SK-N-SH (cell line): ENCODE data around the gene TFPI. TPM values are rescaled to one million over a fixed set of nuclear protein-coding genes. Genes with fewer than 3 reads are reported as not detected.
A peak's percentile ranks its signal among the peaks of the same experiment; 100 is the strongest.

Source experiments
- CTCF ChIA-PET: fragments of 300-600, 350-600 bp; formaldehyde crosslinking; extraction: SDS; loops from one replicate; lab custom pipeline; 2021; lab: Yijun Ruan, JAX
- POLR2A ChIA-PET: fragments of 350-600 bp; sonication (Branson Sonifier 250); formaldehyde crosslinking; extraction: SDS; loops from one replicate; lab custom pipeline; 2020; ENCODE audit warnings: antibody characterized with exemption, inconsistent platforms; lab: Yijun Ruan, JAX
- DNase-seq: peaks from one replicate; pipeline ENCODE4 v3.0.0; 2012
- H2AFZ ChIP-seq: fragments of 200-600 bp; sonication (generic); 2 replicates; pipeline ENCODE4 v1.8.1; 2016; ENCODE audit warnings: antibody characterized with exemption, mild to moderate bottlenecking, low read depth
- H3F3A ChIP-seq: fragments of 200-600 bp; sonication (generic); replicated peaks from 2 replicates; pipeline ENCODE3; 2016; ENCODE audit warnings: antibody characterized with exemption, mild to moderate bottlenecking; ENCODE audit not compliant: insufficient read depth
- H3K27ac ChIP-seq, 2 experiments: fragments of 200-500 bp in 1 of 2; fragments of 200-600 bp in 1 of 2; sonication (Bioruptor generic) in 1 of 2; sonication (generic), shearing (Covaris generic) in 1 of 2; 2 replicates each; pipeline versions ENCODE4 v1.5.1 to v1.6.1; 2014 to 2016; ENCODE audit warnings: low read depth in 2 of 2, inconsistent platforms in 1 of 2, low read length in 1 of 2, mild to moderate bottlenecking in 1 of 2, mixed read lengths in 1 of 2
- H3K27me3 ChIP-seq: fragments of 200-600 bp; sonication (generic), shearing (Covaris generic); 2 replicates; pipeline ENCODE4 v1.6.1; 2016; ENCODE audit warnings: mixed run types; ENCODE audit not compliant: insufficient read depth
- H3K36me3 ChIP-seq, 2 experiments: fragments of 200-500 bp in 1 of 2; fragments of 200-600 bp in 1 of 2; sonication (Bioruptor generic) in 1 of 2; sonication (generic) in 1 of 2; replicated peaks in 1 of 2; 2 replicates each; pipeline versions ENCODE3 to v1.5.1; 2014 to 2016; ENCODE audit warnings: low read length in 1 of 2, mild to moderate bottlenecking in 1 of 2; ENCODE audit not compliant: insufficient read depth in 2 of 2, control insufficient read depth in 1 of 2
- H3K4me1 ChIP-seq, 2 experiments: fragments of 200-500 bp in 1 of 2; fragments of 200-600 bp in 1 of 2; sonication (Bioruptor generic) in 1 of 2; sonication (generic), shearing (Covaris generic) in 1 of 2; 2 replicates each; pipeline versions ENCODE4 v1.5.1 to v1.6.1; 2014 to 2016; ENCODE audit warnings: low read depth in 1 of 2, low read length in 1 of 2, mixed run types in 1 of 2; ENCODE audit not compliant: insufficient read depth in 2 of 2, control insufficient read depth in 1 of 2
- H3K4me2 ChIP-seq: fragments of 200-600 bp; sonication (generic), shearing (Covaris generic); 2 replicates; pipeline ENCODE4 v1.6.1; 2017; ENCODE audit warnings: mixed run types
- H3K4me3 ChIP-seq, 2 experiments: fragments of 200-500 bp in 1 of 2; fragments of 200-600 bp in 1 of 2; sonication (Bioruptor generic) in 1 of 2; sonication (generic), shearing (Covaris generic) in 1 of 2; 2 replicates each; pipeline versions ENCODE4 v1.5.1 to v1.8.1; 2014 to 2016; ENCODE audit warnings: low read depth in 2 of 2, inconsistent platforms in 1 of 2, low read length in 1 of 2, mild to moderate bottlenecking in 1 of 2, mixed read lengths in 1 of 2, moderate library complexity in 1 of 2
- H3K79me2 ChIP-seq: fragments of 200-600 bp; sonication (generic); 2 replicates; pipeline ENCODE4 v1.8.1; 2017; ENCODE audit warnings: mild to moderate bottlenecking; ENCODE audit not compliant: insufficient read depth
- H3K9ac ChIP-seq: fragments of 200-600 bp; sonication (generic); 2 replicates; pipeline ENCODE4 v1.6.1; 2017; ENCODE audit warnings: mixed run types
- H3K9me2 ChIP-seq: fragments of 200-600 bp; sonication (generic); 2 replicates; pipeline ENCODE4 v1.6.1; 2017; ENCODE audit warnings: mixed run types
- H3K9me3 ChIP-seq: fragments of 200-600 bp; sonication (generic); 2 replicates; pipeline ENCODE4 v1.6.1; 2017; ENCODE audit warnings: mixed run types, mild to moderate bottlenecking, moderate library complexity
- H4K20me1 ChIP-seq: fragments of 200-600 bp; sonication (generic); 2 replicates; pipeline ENCODE4 v1.6.1; 2017; ENCODE audit warnings: mild to moderate bottlenecking, mixed run types; ENCODE audit not compliant: insufficient read depth
- CHD2 ChIP-seq: fragments of 150-350 bp; IDR thresholded peaks from 2 replicates; pipeline ENCODE4 v1.6.1; 2018; ENCODE audit warnings: low read length; ENCODE audit not compliant: partially characterized antibody
- ELF1 ChIP-seq: IDR thresholded peaks from 2 replicates; pipeline ENCODE4 v1.4.0; 2012
- EP300 ChIP-seq, 2 experiments: IDR thresholded peaks; 2 replicates each; pipeline versions ENCODE4 v1.4.0 to v1.6.1; 2012; ENCODE audit warnings: borderline replicate concordance in 1 of 2, low read depth in 1 of 2, low read length in 1 of 2
- EZH2phosphoT487 ChIP-seq: fragments of 200-600 bp; sonication (generic); IDR thresholded peaks from 2 replicates; pipeline ENCODE4 v1.6.1; 2017; ENCODE audit warnings: low read depth, mixed run types, mild to moderate bottlenecking, antibody characterized with exemption, moderate library complexity, borderline replicate concordance
- FOXJ3 ChIP-seq: sonication (generic); formaldehyde crosslinking; IDR thresholded peaks from 2 replicates; pipeline ENCODE4 v1.5.1; 2020; ENCODE audit warnings: mild to moderate bottlenecking, missing genetic modification reagents
- FOXM1 ChIP-seq: IDR thresholded peaks from 2 replicates; pipeline ENCODE4 v1.4.0; 2012; ENCODE audit warnings: low read depth, mild to moderate bottlenecking
- IRF3 ChIP-seq: fragments of 150-350 bp; IDR thresholded peaks from 2 replicates; pipeline ENCODE4 v1.6.1; 2016; ENCODE audit warnings: mild to moderate bottlenecking, low read depth, low read length
- JUND ChIP-seq: IDR thresholded peaks from 2 replicates; pipeline ENCODE4 v1.4.0; 2012
- MAX ChIP-seq: IDR thresholded peaks from 2 replicates; pipeline ENCODE4 v1.4.0; 2012; ENCODE audit warnings: low read depth
- MEF2A ChIP-seq: IDR thresholded peaks from 2 replicates; pipeline ENCODE4 v1.4.0; 2012; ENCODE audit warnings: low read depth, borderline replicate concordance
- NRF1 ChIP-seq: IDR thresholded peaks from 2 replicates; pipeline ENCODE4 v1.6.1; 2012; ENCODE audit warnings: low read depth, mild to moderate bottlenecking, low read length
- POLR2AphosphoS5 ChIP-seq: IDR thresholded peaks from 2 replicates; pipeline ENCODE4 v1.6.1; 2012; ENCODE audit warnings: low read depth, low read length
- RXRA ChIP-seq: IDR thresholded peaks from 2 replicates; pipeline ENCODE4 v1.4.0; 2012; ENCODE audit warnings: low read depth, mild to moderate bottlenecking, borderline replicate concordance
- SIN3A ChIP-seq: IDR thresholded peaks from 2 replicates; pipeline ENCODE4 v1.6.1; 2012; ENCODE audit warnings: low read depth, mild to moderate bottlenecking, low read length, moderate library complexity, borderline replicate concordance
- SMC3 ChIP-seq: IDR thresholded peaks from 2 replicates; pipeline ENCODE4 v1.6.1; 2012; ENCODE audit warnings: low read depth, low read length, improper control_type of control experiment
- TAF1 ChIP-seq: IDR thresholded peaks from 2 replicates; pipeline ENCODE4 v1.6.1; 2012; ENCODE audit warnings: low read depth, mild to moderate bottlenecking, low read length, moderate library complexity, borderline replicate concordance
- TEAD4 ChIP-seq: IDR thresholded peaks from 2 replicates; pipeline ENCODE4 v1.4.0; 2012; ENCODE audit warnings: mild to moderate bottlenecking, borderline replicate concordance; ENCODE audit not compliant: insufficient read depth
- USF1 ChIP-seq: IDR thresholded peaks from 2 replicates; pipeline ENCODE4 v1.4.0; 2012; ENCODE audit warnings: low read depth, borderline replicate concordance
- YY1 ChIP-seq: IDR thresholded peaks from 2 replicates; pipeline ENCODE4 v1.4.0; 2012; ENCODE audit warnings: low read depth, mild to moderate bottlenecking
- WGBS: methylation state at CpG from one replicate; pipeline ENCODE4 v1.1.6; 2017; ENCODE audit warnings: low lambda C conversion rate; 5-methylcytosine and 5-hydroxymethylcytosine counted together
- polyA plus RNA-seq, 3 experiments: library from polyadenylated mRNA; depleted of rRNA; stranded (reverse); fragments of >200 nt; gene quantifications; 2 replicates each; pipeline ENCODE4 v1.2.3, GENCODE V29; 2012
- TF ChIP-seq, protein P1 (sequence below): IDR thresholded peaks from 2 replicates; pipeline ENCODE4 v1.4.0; 2012; ENCODE audit warnings: low read depth, borderline replicate concordance

Gene TFPI
- polyA plus RNA-seq, 1 of the 3 experiments (the other 2 are of a cell fraction) = 2.1 TPM

- CTCF ChIA-PET = interaction anchor here (1.0 to 1.6 kb wide), 2 partner anchors 39 to 42 kb away, joined by 3 to 4 read pairs; no protein-coding TSS in a partner anchor
- H3K4me3 ChIP-seq = no peak overlapping the region
- no peak for DNase-seq
Observed at GRCh38 chr2:187542123-187542522, 12.1 kb downstream of the TFPI start.

More at GRCh38 chr2:187542123-187542522, 12.1 kb downstream of the TFPI start:
- WGBS = 85% methylated on average over 2 of the region's 2 CpGs
- H3K4me1 ChIP-seq = peaks cover 0 to 29% of the 10 kb centered on the region in 2 experiments; a peak in 2 of 4 replicates
- no peaks in the 10 kb centered on the region for H3K9me2 ChIP-seq
- H3K36me3 ChIP-seq = no peaks in the 10 kb centered on the region
- H3K27me3 ChIP-seq = no peaks in the 10 kb centered on the region
- 0 out of 2 replicates have a peak overlapping the region, but pooled peaks have one; percentile 12 for H3K4me2 ChIP-seq
- peak overlapping the region; percentile 70 for H2AFZ ChIP-seq
- H4K20me1 ChIP-seq = no peaks in the 10 kb centered on the region
- H3K79me2 ChIP-seq = no peaks in the 10 kb centered on the region
- H3K9me3 ChIP-seq = no peaks in the 10 kb centered on the region; the same call in 1 of the 2 replicates
- TF ChIP-seq USF1 = no peak
- no peak for TF ChIP-seq SIN3A
- no peak for TF ChIP-seq SMC3
- no peak for TF ChIP-seq EP300 (IDR thresholded peaks at IDR 0.05; ENCODE audit: borderline replicate concordance in 1 of 2, low read depth in 1 of 2, low read length in 1 of 2)
- TF ChIP-seq, protein P1, sequence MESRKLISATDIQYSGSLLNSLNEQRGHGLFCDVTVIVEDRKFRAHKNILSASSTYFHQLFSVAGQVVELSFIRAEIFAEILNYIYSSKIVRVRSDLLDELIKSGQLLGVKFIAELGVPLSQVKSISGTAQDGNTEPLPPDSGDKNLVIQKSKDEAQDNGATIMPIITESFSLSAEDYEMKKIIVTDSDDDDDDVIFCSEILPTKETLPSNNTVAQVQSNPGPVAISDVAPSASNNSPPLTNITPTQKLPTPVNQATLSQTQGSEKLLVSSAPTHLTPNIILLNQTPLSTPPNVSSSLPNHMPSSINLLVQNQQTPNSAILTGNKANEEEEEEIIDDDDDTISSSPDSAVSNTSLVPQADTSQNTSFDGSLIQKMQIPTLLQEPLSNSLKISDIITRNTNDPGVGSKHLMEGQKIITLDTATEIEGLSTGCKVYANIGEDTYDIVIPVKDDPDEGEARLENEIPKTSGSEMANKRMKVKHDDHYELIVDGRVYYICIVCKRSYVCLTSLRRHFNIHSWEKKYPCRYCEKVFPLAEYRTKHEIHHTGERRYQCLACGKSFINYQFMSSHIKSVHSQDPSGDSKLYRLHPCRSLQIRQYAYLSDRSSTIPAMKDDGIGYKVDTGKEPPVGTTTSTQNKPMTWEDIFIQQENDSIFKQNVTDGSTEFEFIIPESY = no peak
- no peak for TF ChIP-seq NRF1
- no peak for TF ChIP-seq IRF3
- no peak for TF ChIP-seq YY1
- TF ChIP-seq JUND = no peak
- no peak for TF ChIP-seq TAF1
- TF ChIP-seq POLR2AphosphoS5 = no peak
- TF ChIP-seq TEAD4 = no peak
- no peak for TF ChIP-seq MEF2A
- no peak for TF ChIP-seq EZH2phosphoT487
- TF ChIP-seq MAX = no peak
- no peak for TF ChIP-seq FOXJ3 (CRISPR knock-in tag)
- no peak for TF ChIP-seq RXRA
- TF ChIP-seq ELF1 = no peak
- no peak for TF ChIP-seq CHD2
- TF ChIP-seq FOXM1 = no peak
- H3K9ac ChIP-seq = peak overlapping the region; percentile 25
- peaks cover 16% of the 10 kb centered on the region for H3F3A ChIP-seq
- POLR2A ChIA-PET = no interaction called here
- H3K27ac ChIP-seq = peak overlapping the region in 1 of 2 experiments; percentile 81; a peak in 2 of 4 replicates
